Hepatocyte (in vitro differentiated cells): Measurements from ENCODE around the gene CD93. TPM values are rescaled to one million over a fixed set of nuclear protein-coding genes. Genes with fewer than 3 reads are reported as not detected.

Experiments used
- DNase-seq: peaks from one replicate; pipeline ENCODE4 v3.0.0-alpha.2; 2016; ENCODE audit warnings: low spot score
- H2AFZ ChIP-seq: fragments of 200-600 bp; sonication (generic); 2 replicates; pipeline ENCODE4 v1.6.0; 2016; ENCODE audit warnings: antibody characterized with exemption, mild to moderate bottlenecking
- H3K27ac ChIP-seq: fragments of 200-600 bp; sonication (generic); 2 replicates; pipeline ENCODE4 v1.5.1; 2016; ENCODE audit warnings: mild to moderate bottlenecking
- H3K27me3 ChIP-seq: fragments of 200-600 bp; sonication (generic); 2 replicates; pipeline ENCODE4 v1.6.1; 2016
- H3K36me3 ChIP-seq: fragments of 200-600 bp; sonication (generic); replicated peaks from 2 replicates; pipeline ENCODE4 v1.5.1; 2016; ENCODE audit warnings: low read depth; ENCODE audit not compliant: insufficient read depth
- H3K4me1 ChIP-seq: fragments of 200-600 bp; sonication (generic); 2 replicates; pipeline ENCODE4 v1.5.1; 2016; ENCODE audit warnings: mild to moderate bottlenecking, moderate library complexity; ENCODE audit not compliant: insufficient read depth
- H3K4me2 ChIP-seq: fragments of 200-600 bp; sonication (generic); 2 replicates; pipeline ENCODE4 v1.6.0; 2016
- H3K4me3 ChIP-seq: fragments of 200-600 bp; sonication (generic); 2 replicates; pipeline ENCODE4 v1.5.1; 2016; ENCODE audit warnings: mild to moderate bottlenecking
- H3K79me2 ChIP-seq: fragments of 200-600 bp; sonication (generic); 2 replicates; pipeline ENCODE4 v1.6.0; 2017; ENCODE audit warnings: mild to moderate bottlenecking
- H3K9me2 ChIP-seq: fragments of 200-600 bp; sonication (generic); replicated peaks from 2 replicates; pipeline ENCODE4 v1.6.0; 2017; ENCODE audit warnings: mild to moderate bottlenecking; ENCODE audit not compliant: insufficient read depth
- H3K9me3 ChIP-seq: fragments of 200-600 bp; sonication (generic); 2 replicates; pipeline ENCODE4 v1.5.1; 2016; ENCODE audit warnings: low read depth, mild to moderate bottlenecking
- H4K20me1 ChIP-seq: fragments of 200-600 bp; sonication (generic); 2 replicates; pipeline ENCODE4 v1.6.0; 2016; ENCODE audit warnings: mild to moderate bottlenecking; ENCODE audit not compliant: insufficient read depth, poor library complexity, severe bottlenecking
- CTCF ChIP-seq: fragments of 200-600 bp; sonication (generic); IDR thresholded peaks from 2 replicates; pipeline ENCODE4 v1.5.1; 2016; ENCODE audit warnings: antibody characterized with exemption, mild to moderate bottlenecking; ENCODE audit not compliant: poor library complexity
- EZH2 ChIP-seq: fragments of 200-600 bp; sonication (generic); IDR thresholded peaks from 2 replicates; pipeline ENCODE4 v1.6.1; 2016; ENCODE audit warnings: antibody characterized with exemption, mild to moderate bottlenecking, borderline replicate concordance
- EZH2phosphoT487 ChIP-seq: fragments of 200-600 bp; sonication (generic); IDR thresholded peaks from one replicate; pipeline ENCODE4 v1.6.1; 2018; ENCODE audit warnings: antibody characterized with exemption, mild to moderate bottlenecking, low read depth, moderate library complexity; ENCODE audit not compliant: unreplicated experiment, severe bottlenecking
- WGBS: methylation state at CpG from one replicate; pipeline ENCODE4 v1.1.6; 2016; ENCODE audit warnings: low lambda C conversion rate; ENCODE audit errors: missing lambda C conversion rate; 5-methylcytosine and 5-hydroxymethylcytosine counted together
- polyA plus RNA-seq: library from polyadenylated mRNA; unstranded; fragments of >200 nt; fragmentation: Nextera tagmentation; extraction: Ambion mirVana; gene quantifications from 2 replicates; pipeline ENCODE4 v1.2.1, GENCODE V29; 2016
- total RNA-seq: library from RNA; depleted of rRNA; stranded (reverse); fragments of >200 nt; gene quantifications from 2 replicates; pipeline ENCODE4 v1.2.3, GENCODE V29; 2014

CD93 gene
- total and polyA plus RNA-seq, 2 experiments from 2014 or later: 0.07 to 2.1 TPM

- Histone ChIP-seq H2AFZ (no peak overlapping the region), H3K27ac (no peak overlapping the region), H3K4me2 (no peak overlapping the region), H3K79me2 (no peaks in the 10 kb centered on the region), H3K9me3 (no peaks in the 10 kb centered on the region), H3K27me3 (peaks cover 8% of the 10 kb centered on the region), H3K4me3 (no peak overlapping the region), H3K4me1 (peaks cover 28% of the 10 kb centered on the region), H4K20me1 (no peaks in the 10 kb centered on the region), H3K9me2 (no peaks in the 10 kb centered on the region), H3K36me3 (no peaks in the 10 kb centered on the region)
- WGBS: 86% methylated on average over 5 of the region's 5 CpGs
- TF ChIP-seq EZH2phosphoT487 (no peak), EZH2 (no peak), CTCF (no peak)
- DNase-seq: no peak
These were observed 33.2 kb downstream of the CD93 start for GRCh38 chr20:23052904-23053303.

- DNase-seq: peak; percentile 93
- H3K79me2 ChIP-seq: peaks cover 7% of the 10 kb centered on the region
- H3K9me2 ChIP-seq: no peaks in the 10 kb centered on the region
- peaks cover 14% of the 10 kb centered on the region for H3K27me3 ChIP-seq
- H3K4me2 ChIP-seq: peak overlapping the region; percentile 97
- WGBS: 4% methylated on average over 45 of the region's 46 CpGs
- peaks cover 30% of the 10 kb centered on the region for H3K4me1 ChIP-seq
- TF ChIP-seq EZH2 (no peak), EZH2phosphoT487 (no peak), CTCF (peak; percentile 94)
- peak overlapping the region; percentile 72 for H2AFZ ChIP-seq
- peak overlapping the region; percentile 79 for H3K27ac ChIP-seq
- H3K9me3 ChIP-seq: no peaks in the 10 kb centered on the region
- H4K20me1 ChIP-seq: no peaks in the 10 kb centered on the region
- peak overlapping the region; percentile 64 for H3K4me3 ChIP-seq
- no peaks in the 10 kb centered on the region for H3K36me3 ChIP-seq
These were observed 35.1 kb downstream of the CD93 start for GRCh38 chr20:23050847-23051627.

GRCh38 chr20:23050076-23050838 is 35.9 kb downstream of the CD93 start:
- TF ChIP-seq EZH2: no peak
- TF ChIP-seq EZH2phosphoT487: no peak
- no peak for TF ChIP-seq CTCF
- Histone ChIP-seq H3K9me2 (no peaks in the 10 kb centered on the region), H3K27ac (peak overlapping the region; percentile 79), H3K4me3 (peak overlapping the region; percentile 64), H3K79me2 (peaks cover 7% of the 10 kb centered on the region), H3K4me1 (peaks cover 30% of the 10 kb centered on the region), H3K27me3 (peaks cover 14% of the 10 kb centered on the region), H4K20me1 (no peaks in the 10 kb centered on the region), H3K4me2 (peak overlapping the region; percentile 97), H2AFZ (peak overlapping the region; percentile 5), H3K9me3 (no peaks in the 10 kb centered on the region), H3K36me3 (no peaks in the 10 kb centered on the region)
- DNase-seq: peak; percentile 62
- WGBS: under 1% methylated on average over 45 of the region's 48 CpGs
